ENCODE measurements around the gene ITM2C.

The ITM2C gene

GRCh38 chr2:230873661-230874401, 9.1 kb downstream of the ITM2C start:
- DNase-seq (ENCODE audit: low read depth): no peak

- no peak for DNase-seq (ENCODE audit: low read depth)
Measured at GRCh38 chr2:230874456-230874855, 9.7 kb downstream of the ITM2C start.

GRCh38 chr2:230874876-230875275, 10.1 kb downstream of the ITM2C start:
- no peak for DNase-seq (ENCODE audit: low read depth)

- DNase-seq (ENCODE audit: low read depth): no peak
Measured at GRCh38 chr2:230875347-230876315, 10.9 kb downstream of the ITM2C start.

- no peak for DNase-seq (ENCODE audit: low read depth)
Measured at GRCh38 chr2:230877116-230877758, 12.5 kb downstream of the ITM2C start.

GRCh38 chr2:230877759-230878598, 13.2 kb downstream of the ITM2C start:
- DNase-seq (ENCODE audit: low read depth): peak; percentile 38

- DNase-seq (ENCODE audit: low read depth): no peak
Measured at GRCh38 chr2:230878599-230879188, 14.0 kb downstream of the ITM2C start.

- no peak for DNase-seq (ENCODE audit: low read depth)
Measured at GRCh38 chr2:230879271-230879882, 14.6 kb downstream of the ITM2C start.

GRCh38 chr2:230879891-230880290, 15.1 kb downstream of the ITM2C start:
- DNase-seq (ENCODE audit: low read depth): no peak

GRCh38 chr2:230881840-230882239, 17.1 kb downstream of the ITM2C start:
- DNase-seq (ENCODE audit: low read depth): no peak

GRCh38 chr2:230885463-230886130, 20.9 kb downstream of the ITM2C start:
- DNase-seq (ENCODE audit: low read depth): no peak

GRCh38 chr2:230886206-230886605, 21.5 kb downstream of the ITM2C start:
- DNase-seq (ENCODE audit: low read depth): no peak

GRCh38 chr2:230886671-230887071, 21.9 kb downstream of the ITM2C start:
- no peak for DNase-seq (ENCODE audit: low read depth)

GRCh38 chr2:230887342-230887741, 22.6 kb downstream of the ITM2C start:
- no peak for DNase-seq (ENCODE audit: low read depth)

- no peak for DNase-seq (ENCODE audit: low read depth)
Measured at GRCh38 chr2:230888824-230889400, 24.2 kb downstream of the ITM2C start.

- no peak for DNase-seq (ENCODE audit: low read depth)
Measured at GRCh38 chr2:230889911-230890601, 25.3 kb downstream of the ITM2C start.

GRCh38 chr2:230890646-230891045, 25.9 kb downstream of the ITM2C start:
- DNase-seq (ENCODE audit: low read depth): no peak

- DNase-seq (ENCODE audit: low read depth): no peak
Measured at GRCh38 chr2:230891064-230891463, 26.3 kb downstream of the ITM2C start.

- DNase-seq (ENCODE audit: low read depth): no peak
Measured at GRCh38 chr2:230891509-230891908, 26.8 kb downstream of the ITM2C start.

Data from stimulated activated CD8-positive, alpha-beta memory T cell treated with anti-CD3 and anti-CD28 coated beads, Interleukin-15, amount 100 ng/mL, for 1 hour (primary cell).